IMR-90 (cell line): ENCODE data around the gene AAGAB. TPM values are rescaled to one million over a fixed set of nuclear protein-coding genes. Genes with fewer than 3 reads are reported as not detected.
"Not testable (repeated sequence)": the region's sequence is repeated elsewhere in the genome, so short reads cannot be mapped to it uniquely, and the experiment has no call there.

Experiments
- ATAC-seq: fragments of 200-7000 bp; cut with Tn5 transposase; 2 replicates; pipeline ENCODE4 v1.9.1; 2020; ENCODE audit warnings: low read depth, mild to moderate bottlenecking, moderate library complexity
- BruUV-seq: library from RNA; stranded (reverse); fragments of 400-500 nt; replicated peaks from 2 replicates; lab custom pipeline; 2021; lab: Mats Ljungman, UMichigan
- CTCF ChIA-PET: fragments of 300-600 bp; formaldehyde crosslinking; extraction: SDS; loops from one replicate; lab custom pipeline; 2021; ENCODE audit warnings: antibody characterized with exemption; lab: Yijun Ruan, JAX
- POLR2A ChIA-PET: fragments of 300-600 bp; sonication (Branson Sonifier 250); formaldehyde crosslinking; loops from one replicate; lab custom pipeline; 2022; ENCODE audit warnings: antibody characterized with exemption; ENCODE audit not compliant: unreplicated experiment; lab: Charles Lee
- DNase-seq: peaks from one replicate; pipeline ENCODE4 v3.0.0; 2013
- H2AFZ ChIP-seq: replicated peaks from 2 replicates; pipeline ENCODE3; 2013; ENCODE audit warnings: low read length, mild to moderate bottlenecking; ENCODE audit not compliant: poor library complexity
- H2AK5ac ChIP-seq: 2 replicates; pipeline ENCODE4 v1.6.1; 2013; ENCODE audit warnings: low read depth, low read length, inconsistent platforms
- H2AK9ac ChIP-seq: replicated peaks from 2 replicates; pipeline ENCODE3; 2013; ENCODE audit warnings: mild to moderate bottlenecking, low read depth, low read length, moderate library complexity; ENCODE audit not compliant: poor library complexity
- H2BK120ac ChIP-seq: 2 replicates; pipeline ENCODE4 v1.6.1; 2013; ENCODE audit warnings: low read depth, low read length, inconsistent platforms
- H2BK15ac ChIP-seq: 3 replicates; pipeline ENCODE4 v1.6.1; 2013; ENCODE audit warnings: low read depth, low read length, inconsistent platforms
- H2BK20ac ChIP-seq: 2 replicates; pipeline ENCODE4 v1.6.1; 2013; ENCODE audit warnings: low read depth, mild to moderate bottlenecking, inconsistent platforms, low read length, moderate library complexity
- H2BK5ac ChIP-seq: 2 replicates; pipeline ENCODE4 v1.6.1; 2013; ENCODE audit warnings: mild to moderate bottlenecking, low read depth, low read length, inconsistent platforms; ENCODE audit not compliant: poor library complexity, severe bottlenecking
- H3K14ac ChIP-seq: replicated peaks from 2 replicates; pipeline ENCODE4 v1.6.1; 2013; ENCODE audit warnings: low read depth, low read length, inconsistent platforms
- H3K18ac ChIP-seq: 2 replicates; pipeline ENCODE4 v1.6.1; 2013; ENCODE audit warnings: low read depth, low read length, control low read depth
- H3K23ac ChIP-seq: 2 replicates; pipeline ENCODE4 v1.6.1; 2013; ENCODE audit warnings: low read depth, low read length, inconsistent platforms
- H3K27ac ChIP-seq: 2 replicates; pipeline ENCODE4 v1.5.1; 2013; ENCODE audit warnings: mild to moderate bottlenecking, control low read depth, low read length; ENCODE audit not compliant: insufficient read depth
- H3K27me3 ChIP-seq: 2 replicates; pipeline ENCODE4 v1.6.1; 2013; ENCODE audit warnings: low read length; ENCODE audit not compliant: control insufficient read depth, insufficient read depth
- H3K36me3 ChIP-seq: 2 replicates; pipeline ENCODE4 v1.6.1; 2013; ENCODE audit warnings: low read length, mixed read lengths; ENCODE audit not compliant: control insufficient read depth, insufficient read depth
- H3K4ac ChIP-seq: 2 replicates; pipeline ENCODE4 v1.6.1; 2013; ENCODE audit warnings: low read depth, low read length, inconsistent platforms
- H3K4me1 ChIP-seq: 2 replicates; pipeline ENCODE4 v1.6.1; 2013; ENCODE audit warnings: low read length, mixed read lengths; ENCODE audit not compliant: control insufficient read depth, insufficient read depth
- H3K4me2 ChIP-seq: 2 replicates; pipeline ENCODE4 v1.6.1; 2013; ENCODE audit warnings: low read depth, mild to moderate bottlenecking, control low read depth, low read length, moderate library complexity
- H3K4me3 ChIP-seq: 2 replicates; pipeline ENCODE4 v1.5.1; 2013; ENCODE audit warnings: low read depth, mild to moderate bottlenecking, control low read depth, low read length, moderate library complexity; ENCODE audit not compliant: insufficient read depth
- H3K56ac ChIP-seq: 2 replicates; pipeline ENCODE4 v1.6.1; 2013; ENCODE audit warnings: low read length, inconsistent platforms; ENCODE audit not compliant: insufficient read depth; ENCODE audit errors: extremely low read depth
- H3K79me1 ChIP-seq, 2 experiments: 2 replicates each; pipeline ENCODE4 v1.6.1; 2013; ENCODE audit warnings: low read length in 2 of 2, inconsistent platforms in 1 of 2, low read depth in 1 of 2
- H3K9ac ChIP-seq: 2 replicates; pipeline ENCODE4 v1.6.1; 2013; ENCODE audit warnings: low read depth, low read length, control low read depth
- H3K9me1 ChIP-seq: 2 replicates; pipeline ENCODE4 v1.6.1; 2013; ENCODE audit warnings: low read length, inconsistent platforms; ENCODE audit not compliant: insufficient read depth
- H3K9me3 ChIP-seq: 2 replicates; pipeline ENCODE4 v1.6.1; 2013; ENCODE audit warnings: low read length; ENCODE audit not compliant: control insufficient read depth, insufficient read depth
- H4K20me1 ChIP-seq: 2 replicates; pipeline ENCODE4 v1.6.1; 2013; ENCODE audit warnings: low read length, inconsistent platforms; ENCODE audit not compliant: insufficient read depth
- H4K5ac ChIP-seq: 2 replicates; pipeline ENCODE4 v1.6.1; 2013; ENCODE audit warnings: mild to moderate bottlenecking, low read depth, low read length, control low read depth
- H4K8ac ChIP-seq, 2 experiments: 2 replicates each; pipeline ENCODE4 v1.6.1; 2013; ENCODE audit warnings: low read depth in 2 of 2, low read length in 2 of 2, control low read depth in 1 of 2, inconsistent platforms in 1 of 2
- H4K91ac ChIP-seq: 2 replicates; pipeline ENCODE4 v1.6.1; 2013; ENCODE audit warnings: low read depth, low read length, inconsistent platforms; ENCODE audit not compliant: insufficient read depth
- CEBPB ChIP-seq: IDR thresholded peaks from 2 replicates; pipeline ENCODE4 v1.6.1; 2012; ENCODE audit warnings: low read depth, low read length, improper control_type of control experiment
- RAD21 ChIP-seq: IDR thresholded peaks from 2 replicates; pipeline ENCODE4 v1.6.1; 2012; ENCODE audit warnings: low read length, improper control_type of control experiment
- WGBS, 2 experiments: methylation state at CpG; one replicate each; pipeline versions ENCODE4 v1.1.5 to v1.1.7; 2013; ENCODE audit warnings: missing lambda C conversion rate in 2 of 2; ENCODE audit not compliant: insufficient read length in 1 of 2; ENCODE audit errors: extremely low coverage in 2 of 2; 5-methylcytosine and 5-hydroxymethylcytosine counted together
- dilution Hi-C: fragments of 300-500 bp; cut with HindIII; formaldehyde crosslinking; loops from one replicate; pipeline ENCODE4 v1.14.3; 2018; ENCODE audit warnings: low sequenced_read_pairs; ENCODE audit not compliant: unreplicated experiment
- in situ Hi-C: fragments of 300-500 bp; cut with MboI; formaldehyde crosslinking; loops from 3 replicates; pipeline ENCODE4 v1.14.3; 2019; ENCODE audit warnings: low sequenced_read_pairs, inconsistent platforms, mixed read lengths
- intact Hi-C: fragments of 100-400 bp; cut with micrococcal nuclease; formaldehyde crosslinking; loops from 2 replicates; pipeline ENCODE4 v1.10.0; 2022
- polyA plus RNA-seq, 3 experiments: library from polyadenylated mRNA; depleted of rRNA; stranded (reverse); fragments of >200 nt; gene quantifications; 2 replicates each; pipeline ENCODE4 v1.2.3, GENCODE V29; 2012; ENCODE audit warnings: low replicate concordance in 1 of 3
- total RNA-seq: library from RNA; depleted of rRNA; stranded (reverse); fragments of >200 nt; gene quantifications from 2 replicates; pipeline ENCODE4 v1.2.3, GENCODE V29; 2012

The AAGAB gene
- total and polyA plus RNA-seq, 2 of the 4 experiments (the other 2 are of a cell fraction) = 26.1 to 69.7 TPM

DNA sequence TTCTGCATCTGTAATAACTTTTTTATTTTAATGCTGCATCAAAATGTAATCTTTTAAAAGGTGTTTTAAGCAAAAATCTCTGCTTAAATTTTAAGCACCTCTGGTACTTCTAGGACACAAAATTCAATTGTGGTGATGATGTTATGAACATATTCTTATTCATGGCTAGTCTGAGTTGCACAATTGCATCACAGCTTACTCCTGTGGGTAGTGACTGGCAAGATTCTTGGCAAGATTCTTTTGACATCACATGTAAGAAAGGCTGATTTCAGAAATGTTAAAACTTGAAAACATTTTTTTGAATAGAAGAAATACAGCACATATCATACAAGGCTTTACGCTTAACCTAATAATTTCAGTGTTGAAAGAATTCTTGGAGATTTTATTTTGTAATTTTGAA is 35.9 kb upstream of the AAGAB start:
- in situ Hi-C loops (no loop called here), intact Hi-C loops (no loop called here), dilution Hi-C loops (no loop called here)
- H3K9ac ChIP-seq = no peak overlapping the region
- no peak overlapping the region for H3K4me3 ChIP-seq
- no peak overlapping the region for H4K5ac ChIP-seq
- ChIA-PET POLR2A (no interaction called here), CTCF (no interaction called here)
- DNase-seq (no peak), ATAC-seq (no peak)
- no peaks in the 10 kb centered on the region for H3K27me3 ChIP-seq
- no peak overlapping the region for H3K4me2 ChIP-seq
- no peaks in the 10 kb centered on the region for H3K4me1 ChIP-seq
- no peak overlapping the region for H3K27ac ChIP-seq
- no peak overlapping the region for H3K14ac ChIP-seq
- H3K9me3 ChIP-seq = peaks cover 3% of the 10 kb centered on the region; the same call in 1 of the 2 replicates
- no peak overlapping the region for H3K18ac ChIP-seq
- no peak overlapping the region for H2BK5ac ChIP-seq
- no CpG with 5 or more reads among the region's 1 CpG for WGBS, 2 experiments
- no peak overlapping the region for H2BK20ac ChIP-seq
- H2BK120ac ChIP-seq = no peak overlapping the region
- no peak overlapping the region for H2BK15ac ChIP-seq
- H4K91ac ChIP-seq = no peak overlapping the region
- H3K79me1 ChIP-seq = no peaks in the 10 kb centered on the region
- BruUV-seq = no TSS peak
- no peak overlapping the region for H2AFZ ChIP-seq
- H2AK9ac ChIP-seq = no peak overlapping the region
- no peak overlapping the region for H4K8ac ChIP-seq
- H3K23ac ChIP-seq = no peak overlapping the region
- H2AK5ac ChIP-seq = no peak overlapping the region
- H3K9me1 ChIP-seq = no peaks in the 10 kb centered on the region
- H3K36me3 ChIP-seq = no peaks in the 10 kb centered on the region
- peak; percentile 59 for TF ChIP-seq CEBPB
- no peak for TF ChIP-seq RAD21
- no peaks in the 10 kb centered on the region for H4K20me1 ChIP-seq
- no peak overlapping the region for H3K56ac ChIP-seq
- no peak overlapping the region for H3K4ac ChIP-seq

DNA sequence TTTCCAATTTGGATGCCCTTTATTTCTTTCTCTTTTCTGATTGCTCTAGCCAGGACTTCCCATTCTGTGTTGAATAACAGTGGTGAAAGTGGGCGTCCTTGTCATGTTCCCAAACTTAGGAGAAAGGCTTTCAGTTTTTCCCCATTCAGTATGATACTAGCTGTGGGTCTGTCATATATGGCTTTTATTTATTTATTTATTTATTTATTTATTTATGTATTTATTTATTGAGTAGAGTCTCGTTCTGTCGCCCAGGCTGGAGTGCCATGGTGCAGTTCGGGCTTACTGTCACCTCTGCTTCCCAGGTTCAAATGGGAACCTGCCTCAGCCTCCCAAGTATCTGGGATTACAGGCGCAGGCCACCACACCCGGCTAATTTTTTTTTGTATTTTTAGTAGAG is 31.9 kb upstream of the AAGAB start:
- H3K27me3 ChIP-seq, POLR2A ChIA-PET, BruUV-seq, H3K4me2 ChIP-seq, dilution Hi-C loops, CTCF ChIA-PET, H4K5ac ChIP-seq, H3K36me3 ChIP-seq, DNase-seq, H3K27ac ChIP-seq, H3K79me1 ChIP-seq, ATAC-seq, H3K18ac ChIP-seq, in situ Hi-C loops, H2AK5ac ChIP-seq, H3K4ac ChIP-seq, H2AFZ ChIP-seq, H2BK120ac ChIP-seq, H2BK5ac ChIP-seq, intact Hi-C loops, H2BK20ac ChIP-seq, H3K4me3 ChIP-seq, H3K9me1 ChIP-seq, H3K56ac ChIP-seq, H4K91ac ChIP-seq, H3K9ac ChIP-seq, H3K14ac ChIP-seq, H4K8ac ChIP-seq, H4K20me1 ChIP-seq, H3K23ac ChIP-seq, H3K4me1 ChIP-seq, H2AK9ac ChIP-seq, H2BK15ac ChIP-seq, H3K9me3 ChIP-seq: not testable (repeated sequence)
- no CpG with 5 or more reads among the region's 6 CpGs for WGBS, 2 experiments
